PC-3 (cell line): ENCODE results near the gene CCDC93.

Experiments
- EZH2 ChIP-seq: fragments of 300-600 bp; sonication (generic); IDR thresholded peaks from one replicate; pipeline ENCODE4 v1.6.1; 2017; ENCODE audit warnings: antibody characterized with exemption, mild to moderate bottlenecking, low read length; ENCODE audit not compliant: unreplicated experiment
- TF ChIP-seq, protein P1 (sequence below): fragments of 300-600 bp; sonication (generic); conservative IDR thresholded peaks from 2 replicates; pipeline ENCODE4 v1.5.1; 2017; ENCODE audit warnings: antibody characterized with exemption, low read depth, mild to moderate bottlenecking, low read length

DNA sequence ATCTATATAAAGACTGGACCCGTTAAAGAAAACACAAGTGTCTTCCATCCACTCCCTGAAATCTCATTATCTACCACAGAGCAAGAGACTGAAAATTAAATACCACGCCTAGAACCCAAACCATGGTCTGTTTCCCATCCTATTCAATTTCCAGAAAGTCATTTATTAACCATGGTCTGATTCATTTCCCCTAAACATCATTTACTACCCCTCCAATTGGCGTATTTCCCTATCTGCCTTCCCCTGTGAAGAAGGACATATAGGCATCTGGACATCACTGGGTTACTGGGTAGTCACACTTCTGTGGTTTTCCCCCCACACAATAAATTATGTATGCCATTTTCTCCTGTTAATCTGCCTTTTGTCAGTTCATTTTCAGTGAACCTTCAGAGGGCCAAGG is 30.8 kb downstream of the CCDC93 start:
- TF ChIP-seq, protein P1, sequence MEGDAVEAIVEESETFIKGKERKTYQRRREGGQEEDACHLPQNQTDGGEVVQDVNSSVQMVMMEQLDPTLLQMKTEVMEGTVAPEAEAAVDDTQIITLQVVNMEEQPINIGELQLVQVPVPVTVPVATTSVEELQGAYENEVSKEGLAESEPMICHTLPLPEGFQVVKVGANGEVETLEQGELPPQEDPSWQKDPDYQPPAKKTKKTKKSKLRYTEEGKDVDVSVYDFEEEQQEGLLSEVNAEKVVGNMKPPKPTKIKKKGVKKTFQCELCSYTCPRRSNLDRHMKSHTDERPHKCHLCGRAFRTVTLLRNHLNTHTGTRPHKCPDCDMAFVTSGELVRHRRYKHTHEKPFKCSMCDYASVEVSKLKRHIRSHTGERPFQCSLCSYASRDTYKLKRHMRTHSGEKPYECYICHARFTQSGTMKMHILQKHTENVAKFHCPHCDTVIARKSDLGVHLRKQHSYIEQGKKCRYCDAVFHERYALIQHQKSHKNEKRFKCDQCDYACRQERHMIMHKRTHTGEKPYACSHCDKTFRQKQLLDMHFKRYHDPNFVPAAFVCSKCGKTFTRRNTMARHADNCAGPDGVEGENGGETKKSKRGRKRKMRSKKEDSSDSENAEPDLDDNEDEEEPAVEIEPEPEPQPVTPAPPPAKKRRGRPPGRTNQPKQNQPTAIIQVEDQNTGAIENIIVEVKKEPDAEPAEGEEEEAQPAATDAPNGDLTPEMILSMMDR: no peak
- TF ChIP-seq EZH2: no peak
